Nephron (organoid): ENCODE results near the gene ABCG1.

Source experiments
- H3K27ac Mint-ChIP-seq, 3 experiments: 2 replicates each; pipeline ENCODE4 v1.8.0; 2020; ENCODE audit warnings: mixed read lengths in 3 of 3, mild to moderate bottlenecking in 2 of 3, moderate library complexity in 1 of 3
- H3K27me3 Mint-ChIP-seq: 2 replicates; pipeline ENCODE4 v1.8.0; 2021; ENCODE audit warnings: low read depth, mild to moderate bottlenecking, moderate library complexity, mixed read lengths
- H3K36me3 Mint-ChIP-seq: 2 replicates; pipeline ENCODE4 v1.8.0; 2020; ENCODE audit warnings: low read depth, mixed read lengths
- H3K4me1 Mint-ChIP-seq: 2 replicates; pipeline ENCODE4 v1.8.0; 2020; ENCODE audit warnings: mixed read lengths
- H3K4me3 Mint-ChIP-seq, 3 experiments: 2 replicates each; pipeline ENCODE4 v1.8.0; 2020; ENCODE audit warnings: mild to moderate bottlenecking in 3 of 3, mixed read lengths in 3 of 3, moderate library complexity in 2 of 3
- H3K9me3 Mint-ChIP-seq: 2 replicates; pipeline ENCODE4 v1.8.0; 2020; ENCODE audit warnings: mixed read lengths
- CTCF ChIP-seq, 3 experiments: fragments of 200-600 bp; sonication (generic); IDR thresholded peaks; one replicate each; pipeline ENCODE4 v1.5.0; 2021; ENCODE audit warnings: antibody characterized with exemption in 3 of 3; ENCODE audit not compliant: unreplicated experiment in 3 of 3

ABCG1 gene

GRCh38 chr21:42308914-42309752 is 90.2 kb downstream of the ABCG1 start:
- Mint-ChIP-seq H3K9me3 (no peaks in the 10 kb centered on the region), H3K27ac (no peak overlapping the region), H3K4me1 (peaks cover 28% of the 10 kb centered on the region), H3K27me3 (peaks cover 40% of the 10 kb centered on the region), H3K4me3 (peak overlapping the region in 2 of 3 experiments; percentile 7 to 48), H3K36me3 (no peaks in the 10 kb centered on the region)
- TF ChIP-seq CTCF (IDR thresholded peaks at IDR 0.05; ENCODE audit: unreplicated experiment in 3 of 3), result no peak

DNA sequence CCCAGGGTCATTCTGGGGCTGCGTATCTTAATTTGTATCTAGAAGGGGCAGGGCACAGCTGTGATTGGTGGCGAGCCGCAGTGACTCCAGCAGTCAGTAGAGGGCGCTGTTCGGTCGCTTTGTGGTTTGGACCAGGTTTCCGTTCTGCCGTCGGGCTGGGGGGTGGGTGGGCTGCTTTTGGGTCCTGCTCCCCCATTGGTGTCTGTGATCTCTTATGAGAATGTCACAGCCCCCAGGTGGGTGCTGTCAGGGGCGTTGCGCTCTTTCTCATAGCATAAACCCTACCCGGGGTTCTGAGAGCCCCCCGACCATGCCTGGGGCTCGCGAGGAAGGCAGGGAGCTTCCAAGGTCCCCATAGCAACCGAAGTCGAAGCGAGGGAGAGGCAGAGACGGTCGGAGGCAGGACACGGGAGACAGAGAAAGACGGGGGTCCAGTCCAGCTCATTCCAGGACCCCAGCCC is 90.8 kb downstream of the ABCG1 start:
- H3K4me3 Mint-ChIP-seq, result peak overlapping the region in 2 of 3 experiments; percentile 7 to 48
- no peaks in the 10 kb centered on the region for H3K9me3 Mint-ChIP-seq

GRCh38 chr21:42310411-42311001 is 91.6 kb downstream of the ABCG1 start:
- H3K4me1 Mint-ChIP-seq, result peaks cover 37% of the 10 kb centered on the region
- no peaks in the 10 kb centered on the region for H3K9me3 Mint-ChIP-seq
- TF ChIP-seq CTCF (IDR thresholded peaks at IDR 0.05; ENCODE audit: unreplicated experiment in 3 of 3), result no peak
- no peaks in the 10 kb centered on the region for H3K36me3 Mint-ChIP-seq
- no peak overlapping the region for H3K4me3 Mint-ChIP-seq
- H3K27ac Mint-ChIP-seq, result peak overlapping the region in 1 of 3 experiments; percentile 32
- H3K27me3 Mint-ChIP-seq, result peaks cover 38% of the 10 kb centered on the region

More for the DNA sequence above, 90.8 kb downstream of the ABCG1 start:
- Mint-ChIP-seq H3K27me3 (peaks cover 40% of the 10 kb centered on the region), H3K36me3 (no peaks in the 10 kb centered on the region), H3K27ac (peak overlapping the region in 1 of 3 experiments; percentile 20), H3K4me1 (peaks cover 30% of the 10 kb centered on the region)
- TF ChIP-seq CTCF (IDR thresholded peaks at IDR 0.05; ENCODE audit: unreplicated experiment in 3 of 3), result peak; percentile 79 to 85 (median 82)

GRCh38 chr21:42311160-42311559 is 92.2 kb downstream of the ABCG1 start:
- no peak overlapping the region for H3K4me3 Mint-ChIP-seq
- no peaks in the 10 kb centered on the region for H3K9me3 Mint-ChIP-seq
- peaks cover 34% of the 10 kb centered on the region for H3K27me3 Mint-ChIP-seq
- no peak overlapping the region for H3K27ac Mint-ChIP-seq
- no peaks in the 10 kb centered on the region for H3K36me3 Mint-ChIP-seq
- peaks cover 40% of the 10 kb centered on the region for H3K4me1 Mint-ChIP-seq
- TF ChIP-seq CTCF (IDR thresholded peaks at IDR 0.05; ENCODE audit: unreplicated experiment in 3 of 3), result no peak

- H3K4me1 Mint-ChIP-seq, result peaks cover 40% of the 10 kb centered on the region
- no peaks in the 10 kb centered on the region for H3K36me3 Mint-ChIP-seq
Measured at GRCh38 chr21:42311816-42312625, 93.1 kb downstream of the ABCG1 start.

More at GRCh38 chr21:42311816-42312625, 93.1 kb downstream of the ABCG1 start:
- Mint-ChIP-seq H3K27me3 (peaks cover 30% of the 10 kb centered on the region), H3K27ac (no peak overlapping the region), H3K9me3 (no peaks in the 10 kb centered on the region), H3K4me3 (no peak overlapping the region)
- no peak for TF ChIP-seq CTCF (IDR thresholded peaks at IDR 0.05; ENCODE audit: unreplicated experiment in 3 of 3)
